ENCODE measurements around the gene PALM3.

The PALM3 gene

DNA sequence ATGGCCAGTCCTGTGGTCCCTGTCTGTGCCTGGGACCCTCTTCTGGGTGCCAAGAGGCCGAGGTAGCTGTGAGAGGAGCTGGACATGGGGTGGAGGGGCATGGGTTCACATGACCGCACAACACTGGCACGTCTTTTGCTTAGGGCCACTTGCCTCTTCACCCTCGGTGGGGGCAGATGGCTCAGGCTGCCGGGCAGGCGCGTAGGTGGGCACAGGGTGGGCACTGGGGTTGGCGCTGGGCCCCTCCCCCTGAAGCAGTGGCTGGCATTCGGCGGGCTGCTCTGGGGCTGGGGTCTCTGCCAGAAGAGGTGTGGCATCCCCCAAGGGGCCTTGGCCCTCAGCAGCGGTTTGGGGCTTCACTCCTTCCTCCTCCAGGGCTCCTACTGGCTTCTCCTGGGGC, 8.4 kb downstream of the PALM3 start:
- Histone ChIP-seq H3K4me3 (ENCODE audit: low read depth, low read length, poor library complexity, severe bottlenecking) (no peak overlapping the region), H3K27ac (ENCODE audit: low read depth, low read length, poor library complexity, severe bottlenecking) (no peak overlapping the region), H3K79me2 (ENCODE audit: insufficient read depth, low read length) (no peaks in the 10 kb centered on the region), H3K4me1 (ENCODE audit: insufficient read depth, low read length, severe bottlenecking) (no peaks in the 10 kb centered on the region), H2AFZ (ENCODE audit: low read length) (no peak overlapping the region), H4K20me1 (ENCODE audit: insufficient read depth, low read length) (no peaks in the 10 kb centered on the region), H3F3A (ENCODE audit: insufficient read depth, low read length) (no peaks in the 10 kb centered on the region), H3K9me2 (ENCODE audit: low read depth, low read length) (no peaks in the 10 kb centered on the region), H3K27me3 (ENCODE audit: insufficient read depth, low read length) (peaks cover 5% of the 10 kb centered on the region; the same call in 1 of the 2 replicates), H3K36me3 (ENCODE audit: insufficient read depth, low read length) (no peaks in the 10 kb centered on the region), H3K9me3 (ENCODE audit: low read length) (0 out of 2 replicates have a peak, but pooled peaks cover under 1% of the 10 kb centered on the region), H3K9ac (ENCODE audit: low read length) (no peak overlapping the region), H3K4me2 (ENCODE audit: low read length) (no peak overlapping the region)
- TF ChIP-seq, protein P1, sequence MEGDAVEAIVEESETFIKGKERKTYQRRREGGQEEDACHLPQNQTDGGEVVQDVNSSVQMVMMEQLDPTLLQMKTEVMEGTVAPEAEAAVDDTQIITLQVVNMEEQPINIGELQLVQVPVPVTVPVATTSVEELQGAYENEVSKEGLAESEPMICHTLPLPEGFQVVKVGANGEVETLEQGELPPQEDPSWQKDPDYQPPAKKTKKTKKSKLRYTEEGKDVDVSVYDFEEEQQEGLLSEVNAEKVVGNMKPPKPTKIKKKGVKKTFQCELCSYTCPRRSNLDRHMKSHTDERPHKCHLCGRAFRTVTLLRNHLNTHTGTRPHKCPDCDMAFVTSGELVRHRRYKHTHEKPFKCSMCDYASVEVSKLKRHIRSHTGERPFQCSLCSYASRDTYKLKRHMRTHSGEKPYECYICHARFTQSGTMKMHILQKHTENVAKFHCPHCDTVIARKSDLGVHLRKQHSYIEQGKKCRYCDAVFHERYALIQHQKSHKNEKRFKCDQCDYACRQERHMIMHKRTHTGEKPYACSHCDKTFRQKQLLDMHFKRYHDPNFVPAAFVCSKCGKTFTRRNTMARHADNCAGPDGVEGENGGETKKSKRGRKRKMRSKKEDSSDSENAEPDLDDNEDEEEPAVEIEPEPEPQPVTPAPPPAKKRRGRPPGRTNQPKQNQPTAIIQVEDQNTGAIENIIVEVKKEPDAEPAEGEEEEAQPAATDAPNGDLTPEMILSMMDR (IDR thresholded peaks at IDR 0.05; ENCODE audit: low read length) = no peak
- no peak for TF ChIP-seq EZH2 (IDR thresholded peaks at IDR 0.05; ENCODE audit: borderline replicate concordance, low read length)

DNA sequence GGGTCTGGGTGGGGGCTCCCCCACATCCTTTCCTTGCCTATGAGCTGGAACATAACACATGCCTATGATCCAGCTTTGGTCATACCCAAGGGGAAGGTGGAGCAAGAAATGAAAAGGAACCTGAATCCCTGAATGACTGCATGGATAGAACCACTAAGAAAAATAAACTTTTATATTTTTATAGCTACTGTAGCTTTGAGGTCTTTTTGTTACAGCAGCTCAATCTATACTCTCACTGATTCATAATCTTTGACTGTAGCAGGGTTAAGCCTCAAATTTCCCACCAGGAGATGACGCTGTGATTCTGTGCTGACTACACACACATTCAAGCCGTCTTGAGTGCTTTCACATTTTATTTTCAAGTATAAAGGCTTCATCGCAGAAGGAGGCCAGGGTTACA, 8.8 kb downstream of the PALM3 start:
- no peaks in the 10 kb centered on the region for H3K4me1 ChIP-seq (ENCODE audit: insufficient read depth, low read length, severe bottlenecking)
- H3K9ac ChIP-seq (ENCODE audit: low read length) = no peak overlapping the region
- no peaks in the 10 kb centered on the region for H4K20me1 ChIP-seq (ENCODE audit: insufficient read depth, low read length)
- no peaks in the 10 kb centered on the region for H3F3A ChIP-seq (ENCODE audit: insufficient read depth, low read length)
- TF ChIP-seq, protein P1 (IDR thresholded peaks at IDR 0.05; ENCODE audit: low read length) = no peak
- no peak for TF ChIP-seq EZH2 (IDR thresholded peaks at IDR 0.05; ENCODE audit: borderline replicate concordance, low read length)
- H3K4me3 ChIP-seq (ENCODE audit: low read depth, low read length, poor library complexity, severe bottlenecking) = no peak overlapping the region
- H3K9me2 ChIP-seq (ENCODE audit: low read depth, low read length) = no peaks in the 10 kb centered on the region
- H3K4me2 ChIP-seq (ENCODE audit: low read length) = no peak overlapping the region
- no peaks in the 10 kb centered on the region for H3K36me3 ChIP-seq (ENCODE audit: insufficient read depth, low read length)
- H2AFZ ChIP-seq (ENCODE audit: low read length) = no peak overlapping the region
- peaks cover 1% of the 10 kb centered on the region; the same call in 1 of the 2 replicates for H3K27me3 ChIP-seq (ENCODE audit: insufficient read depth, low read length)
- no peaks in the 10 kb centered on the region for H3K79me2 ChIP-seq (ENCODE audit: insufficient read depth, low read length)
- 0 out of 2 replicates have a peak, but pooled peaks cover 3% of the 10 kb centered on the region for H3K9me3 ChIP-seq (ENCODE audit: low read length)
- no peak overlapping the region for H3K27ac ChIP-seq (ENCODE audit: low read depth, low read length, poor library complexity, severe bottlenecking)

DNA sequence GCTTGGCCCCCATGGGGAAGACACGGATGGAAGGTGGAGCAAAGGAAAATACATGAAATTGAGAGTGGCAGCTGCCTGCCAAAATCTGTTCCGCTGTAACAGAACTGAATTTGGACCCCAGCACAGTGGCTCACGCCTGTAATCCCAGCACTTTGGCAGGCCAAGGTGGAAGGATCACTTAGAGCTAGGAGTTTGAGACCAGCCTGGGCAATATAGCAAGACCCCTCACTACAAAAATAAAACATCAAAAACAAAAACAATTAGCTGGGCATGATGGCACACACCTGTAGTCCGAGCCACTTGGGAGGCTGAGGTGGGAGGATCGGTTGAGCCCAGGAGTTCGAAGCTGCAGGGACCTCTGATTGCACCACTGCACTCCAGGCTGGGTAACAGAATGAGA, 9.4 kb downstream of the PALM3 start:
- Histone ChIP-seq H3K4me1 (ENCODE audit: insufficient read depth, low read length, severe bottlenecking) (no peaks in the 10 kb centered on the region), H4K20me1 (ENCODE audit: insufficient read depth, low read length) (no peaks in the 10 kb centered on the region), H2AFZ (ENCODE audit: low read length) (no peak overlapping the region), H3K27me3 (ENCODE audit: insufficient read depth, low read length) (no peaks in the 10 kb centered on the region), H3K9me3 (ENCODE audit: low read length) (0 out of 2 replicates have a peak, but pooled peaks cover 3% of the 10 kb centered on the region), H3K27ac (ENCODE audit: low read depth, low read length, poor library complexity, severe bottlenecking) (no peak overlapping the region), H3K79me2 (ENCODE audit: insufficient read depth, low read length) (no peaks in the 10 kb centered on the region), H3K9ac (ENCODE audit: low read length) (no peak overlapping the region), H3K9me2 (ENCODE audit: low read depth, low read length) (no peaks in the 10 kb centered on the region), H3K36me3 (ENCODE audit: insufficient read depth, low read length) (no peaks in the 10 kb centered on the region), H3F3A (ENCODE audit: insufficient read depth, low read length) (no peaks in the 10 kb centered on the region), H3K4me2 (ENCODE audit: low read length) (no peak overlapping the region), H3K4me3 (ENCODE audit: low read depth, low read length, poor library complexity, severe bottlenecking) (no peak overlapping the region)
- TF ChIP-seq, protein P1 (IDR thresholded peaks at IDR 0.05; ENCODE audit: low read length) = no peak
- TF ChIP-seq EZH2 (IDR thresholded peaks at IDR 0.05; ENCODE audit: borderline replicate concordance, low read length) = no peak

All from OCI-LY1 (cell line).